Measurements from ENCODE around the gene SENP5. TPM values are rescaled to one million over a fixed set of nuclear protein-coding genes. Genes with fewer than 3 reads are reported as not detected.

SENP5 gene
- total RNA-seq, 1 donor from 2014 or later: 39.5 TPM

GRCh38 chr3:196976941-196977340 lies 109.2 kb downstream of the SENP5 start:
- Mint-ChIP-seq H3K9me3 (peaks cover 6% of the 10 kb centered on the region), H3K4me1 (ENCODE audit: unreplicated experiment) (peaks cover 7% of the 10 kb centered on the region), H3K27ac (no peak overlapping the region), H3K27me3 (peaks cover 23% of the 10 kb centered on the region), H3K36me3 (no peaks in the 10 kb centered on the region), H3K4me3 (no peak overlapping the region)
- DNase-seq (ENCODE audit: extremely low spot score, unreplicated experiment): no peak
- TF ChIP-seq, protein P1, sequence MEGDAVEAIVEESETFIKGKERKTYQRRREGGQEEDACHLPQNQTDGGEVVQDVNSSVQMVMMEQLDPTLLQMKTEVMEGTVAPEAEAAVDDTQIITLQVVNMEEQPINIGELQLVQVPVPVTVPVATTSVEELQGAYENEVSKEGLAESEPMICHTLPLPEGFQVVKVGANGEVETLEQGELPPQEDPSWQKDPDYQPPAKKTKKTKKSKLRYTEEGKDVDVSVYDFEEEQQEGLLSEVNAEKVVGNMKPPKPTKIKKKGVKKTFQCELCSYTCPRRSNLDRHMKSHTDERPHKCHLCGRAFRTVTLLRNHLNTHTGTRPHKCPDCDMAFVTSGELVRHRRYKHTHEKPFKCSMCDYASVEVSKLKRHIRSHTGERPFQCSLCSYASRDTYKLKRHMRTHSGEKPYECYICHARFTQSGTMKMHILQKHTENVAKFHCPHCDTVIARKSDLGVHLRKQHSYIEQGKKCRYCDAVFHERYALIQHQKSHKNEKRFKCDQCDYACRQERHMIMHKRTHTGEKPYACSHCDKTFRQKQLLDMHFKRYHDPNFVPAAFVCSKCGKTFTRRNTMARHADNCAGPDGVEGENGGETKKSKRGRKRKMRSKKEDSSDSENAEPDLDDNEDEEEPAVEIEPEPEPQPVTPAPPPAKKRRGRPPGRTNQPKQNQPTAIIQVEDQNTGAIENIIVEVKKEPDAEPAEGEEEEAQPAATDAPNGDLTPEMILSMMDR (conservative IDR thresholded peaks at IDR 0.05): no peak

DNA sequence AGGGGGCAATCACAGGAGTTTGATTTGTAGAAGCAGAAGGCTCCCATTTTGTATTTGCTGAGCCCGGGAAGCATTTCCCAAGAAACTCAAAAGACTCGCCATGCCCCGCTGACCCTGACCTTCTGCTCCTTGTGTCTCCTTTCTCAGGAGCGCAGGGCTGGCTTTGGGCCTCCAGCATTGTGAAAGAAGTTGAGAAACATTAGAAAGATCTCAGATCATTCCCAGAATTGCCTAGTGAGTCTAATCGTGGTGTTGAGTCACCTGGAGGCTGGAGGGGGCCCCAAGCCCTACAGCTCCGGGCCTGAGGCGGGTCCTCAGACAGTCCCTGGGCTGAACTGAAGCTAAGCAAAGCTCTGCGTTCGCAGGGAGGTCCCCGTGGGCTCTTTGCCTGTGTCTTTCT lies 111.8 kb downstream of the SENP5 start:
- no peak for DNase-seq (ENCODE audit: extremely low spot score, unreplicated experiment)
- Mint-ChIP-seq H3K4me1 (ENCODE audit: unreplicated experiment) (peaks cover 7% of the 10 kb centered on the region), H3K27ac (no peak overlapping the region), H3K4me3 (no peak overlapping the region), H3K9me3 (peaks cover 13% of the 10 kb centered on the region), H3K36me3 (no peaks in the 10 kb centered on the region), H3K27me3 (peaks cover 26% of the 10 kb centered on the region)
- TF ChIP-seq, protein P1 (conservative IDR thresholded peaks at IDR 0.05): no peak

- Mint-ChIP-seq H3K36me3 (no peaks in the 10 kb centered on the region), H3K9me3 (peaks cover 13% of the 10 kb centered on the region), H3K27me3 (peaks cover 17% of the 10 kb centered on the region), H3K4me3 (no peak overlapping the region), H3K27ac (no peak overlapping the region), H3K4me1 (ENCODE audit: unreplicated experiment) (peaks cover 7% of the 10 kb centered on the region)
- no peak for DNase-seq (ENCODE audit: extremely low spot score, unreplicated experiment)
- TF ChIP-seq, protein P1 (conservative IDR thresholded peaks at IDR 0.05): no peak
These were observed 113.9 kb downstream of the SENP5 start for GRCh38 chr3:196981657-196982056.

GRCh38 chr3:196983186-196983585 lies 115.5 kb downstream of the SENP5 start:
- DNase-seq (ENCODE audit: extremely low spot score, unreplicated experiment): no peak
- peaks cover 14% of the 10 kb centered on the region for H3K27me3 Mint-ChIP-seq

More at GRCh38 chr3:196983186-196983585, 115.5 kb downstream of the SENP5 start:
- no peaks in the 10 kb centered on the region for H3K36me3 Mint-ChIP-seq
- H3K9me3 Mint-ChIP-seq: peaks cover 13% of the 10 kb centered on the region
- TF ChIP-seq, protein P1 (conservative IDR thresholded peaks at IDR 0.05): no peak
- no peak overlapping the region for H3K4me3 Mint-ChIP-seq
- H3K27ac Mint-ChIP-seq: no peak overlapping the region
- peaks cover 7% of the 10 kb centered on the region for H3K4me1 Mint-ChIP-seq (ENCODE audit: unreplicated experiment)

Other genes with a start within 250 kb of the SENP5 start
- gene NRROS, start 228.2 kb upstream of the SENP5 start, total RNA-seq (ENCODE audit: low replicate concordance): 0.50 and 0.68 TPM in 2 replicates
- 1.1 and 4.5 TPM in 2 replicates for gene CEP19, start 155.7 kb upstream of the SENP5 start, total RNA-seq (ENCODE audit: low replicate concordance)
- gene PIGX, start 155.5 kb upstream of the SENP5 start, total RNA-seq (ENCODE audit: low replicate concordance): 20.0 and 26.9 TPM in 2 replicates
- gene PAK2, start 128.1 kb upstream of the SENP5 start, total RNA-seq (ENCODE audit: low replicate concordance): 56.8 and 58.6 TPM in 2 replicates
- 61.1 and 81.2 TPM in 2 replicates for gene NCBP2, start 74.6 kb downstream of the SENP5 start, total RNA-seq (ENCODE audit: low replicate concordance)
- gene PIGZ, start 100.9 kb downstream of the SENP5 start, total RNA-seq (ENCODE audit: low replicate concordance): 1.6 and 2.0 TPM in 2 replicates
- 3.0 and 7.6 TPM in 2 replicates for gene MELTF, start 161.9 kb downstream of the SENP5 start, total RNA-seq (ENCODE audit: low replicate concordance)